ENCODE measurements around the gene EPHA10.

GRCh38 chr1:37782491-37782890, 17.6 kb upstream of the EPHA10 start:
- TF ChIP-seq CTCF (IDR thresholded peaks at IDR 0.05; ENCODE audit: insufficient read depth, low read depth, low read length) (no peak), EZH2 (IDR thresholded peaks at IDR 0.05; ENCODE audit: insufficient read depth, low read length) (no peak)
